Calu3 (cell line): ENCODE data around the gene CSRNP3. TPM values are rescaled to one million over a fixed set of nuclear protein-coding genes. Genes with fewer than 3 reads are reported as not detected.

Experiments
- BruUV-seq: library from RNA; stranded (reverse); fragments of 400-500 nt; replicated peaks from 2 replicates; lab custom pipeline; 2021; lab: Mats Ljungman, UMichigan
- CTCF ChIA-PET: fragments of 300-600 bp; sonication (Branson Sonifier 250); formaldehyde crosslinking; loops from one replicate; lab custom pipeline; 2022; ENCODE audit warnings: antibody characterized with exemption; lab: Charles Lee
- DNase-seq: peaks from one replicate; pipeline ENCODE4 v3.0.0; 2022
- H3K27ac Mint-ChIP-seq: one replicate; pipeline ENCODE4 v1.8.0; 2022; ENCODE audit warnings: mixed read lengths; ENCODE audit not compliant: unreplicated experiment
- H3K27me3 Mint-ChIP-seq: one replicate; pipeline ENCODE4 v1.8.0; 2022; ENCODE audit warnings: mixed read lengths; ENCODE audit not compliant: unreplicated experiment
- H3K36me3 Mint-ChIP-seq: one replicate; pipeline ENCODE4 v1.8.0; 2022; ENCODE audit warnings: mild to moderate bottlenecking, moderate library complexity, mixed read lengths; ENCODE audit not compliant: insufficient read depth, unreplicated experiment
- H3K4me1 Mint-ChIP-seq: one replicate; pipeline ENCODE4 v1.8.0; 2022; ENCODE audit warnings: mild to moderate bottlenecking, low read depth, mixed read lengths; ENCODE audit not compliant: unreplicated experiment
- H3K4me3 Mint-ChIP-seq: one replicate; pipeline ENCODE4 v1.8.0; 2022; ENCODE audit warnings: mild to moderate bottlenecking, low read depth, moderate library complexity, mixed read lengths; ENCODE audit not compliant: unreplicated experiment
- H3K9me3 Mint-ChIP-seq: one replicate; pipeline ENCODE4 v1.8.0; 2022; ENCODE audit warnings: low read depth, mixed read lengths; ENCODE audit not compliant: unreplicated experiment
- CTCF ChIP-seq: fragments of 200-600 bp; IDR thresholded peaks from one replicate; pipeline ENCODE4 v1.8.0; 2022; ENCODE audit warnings: antibody characterized with exemption; ENCODE audit not compliant: unreplicated experiment
- intact Hi-C: fragments of 100-400 bp; cut with micrococcal nuclease; formaldehyde crosslinking; loops from one replicate; pipeline ENCODE4 v1.10.0; 2022; ENCODE audit not compliant: unreplicated experiment
- total RNA-seq: library from RNA; stranded (reverse); gene quantifications from 2 replicates; pipeline ENCODE4 v1.2.3, GENCODE V29; 2022

Gene CSRNP3
- total RNA-seq, 1 experiment from 2014 or later: 1.8 TPM

GRCh38 chr2:165434865-165435496 is 34.5 kb upstream of the CSRNP3 start:
- Mint-ChIP-seq H3K4me1 (no peaks in the 10 kb centered on the region), H3K36me3 (no peaks in the 10 kb centered on the region), H3K27me3 (no peaks in the 10 kb centered on the region), H3K4me3 (no peak overlapping the region), H3K27ac (no peak overlapping the region), H3K9me3 (no peaks in the 10 kb centered on the region)
- CTCF ChIA-PET: no interaction called here
- intact Hi-C loops: no loop called here
- TF ChIP-seq CTCF: no peak
- DNase-seq: no peak
- BruUV-seq: no TSS peak

GRCh38 chr2:165435611-165436010 is 33.9 kb upstream of the CSRNP3 start:
- no TSS peak for BruUV-seq
- Mint-ChIP-seq H3K9me3 (no peaks in the 10 kb centered on the region), H3K4me3 (no peak overlapping the region), H3K36me3 (no peaks in the 10 kb centered on the region), H3K27ac (no peak overlapping the region), H3K27me3 (no peaks in the 10 kb centered on the region), H3K4me1 (no peaks in the 10 kb centered on the region)
- no peak for DNase-seq
- CTCF ChIA-PET: no interaction called here
- intact Hi-C loops: no loop called here
- no peak for TF ChIP-seq CTCF

GRCh38 chr2:165436559-165436958 is 32.9 kb upstream of the CSRNP3 start:
- intact Hi-C loops: no loop called here
- no peak for DNase-seq
- Mint-ChIP-seq H3K4me3 (no peak overlapping the region), H3K9me3 (no peaks in the 10 kb centered on the region), H3K27ac (no peak overlapping the region), H3K36me3 (no peaks in the 10 kb centered on the region), H3K27me3 (no peaks in the 10 kb centered on the region), H3K4me1 (no peaks in the 10 kb centered on the region)
- CTCF ChIA-PET: no interaction called here
- BruUV-seq: no TSS peak
- TF ChIP-seq CTCF: no peak

GRCh38 chr2:165440367-165440766 is 29.1 kb upstream of the CSRNP3 start:
- CTCF ChIA-PET: no interaction called here
- no TSS peak for BruUV-seq
- DNase-seq: no peak
- H3K36me3 Mint-ChIP-seq: no peaks in the 10 kb centered on the region
- H3K27me3 Mint-ChIP-seq: no peaks in the 10 kb centered on the region
- no peak overlapping the region for H3K27ac Mint-ChIP-seq
- TF ChIP-seq CTCF: no peak
- H3K4me1 Mint-ChIP-seq: no peaks in the 10 kb centered on the region
- intact Hi-C loops: no loop called here
- H3K9me3 Mint-ChIP-seq: no peaks in the 10 kb centered on the region
- H3K4me3 Mint-ChIP-seq: no peak overlapping the region
